Peyer's patch (tissue), 4 donors: Measurements from ENCODE around the gene MAP3K15.

Source experiments
- POLR2A ChIP-seq, 2 donors: fragments of 450-650 bp; IDR thresholded peaks; one replicate each; pipeline ENCODE4 v1.5.1; 2017; ENCODE audit warnings: antibody characterized with exemption in 2 of 2, mild to moderate bottlenecking in 2 of 2, moderate library complexity in 2 of 2
- TF ChIP-seq, protein P1 (sequence below), 6 experiments: fragments of 450-650 bp in 4 of 6; fragments of 200-600 bp in 2 of 6; sonication (generic) in 1 of 6; IDR thresholded peaks; one replicate each; pipeline ENCODE4 v1.5.1; 2017 to 2019; ENCODE audit warnings: antibody characterized with exemption in 6 of 6, mild to moderate bottlenecking in 3 of 6, moderate library complexity in 1 of 6

DNA sequence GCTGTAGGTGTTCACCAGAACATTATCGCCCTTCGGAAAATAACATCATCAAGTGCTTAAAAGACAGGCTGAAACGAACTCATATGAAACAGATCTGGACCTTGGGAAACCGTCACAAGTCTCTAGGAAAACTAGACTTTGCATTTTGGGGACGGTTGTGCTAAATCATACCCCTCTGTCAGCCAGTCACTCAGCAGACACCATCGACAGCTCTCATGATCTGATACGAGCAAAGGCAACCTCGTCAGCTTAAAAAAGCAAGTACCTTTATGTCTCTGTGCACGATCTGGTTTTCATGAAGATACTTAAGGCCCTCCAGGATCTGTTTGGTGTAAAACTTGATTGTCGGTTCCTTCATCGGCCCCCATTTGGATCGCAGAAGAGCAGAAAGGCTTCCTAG is 123.2 kb downstream of the MAP3K15 start:
- TF ChIP-seq, protein P1, sequence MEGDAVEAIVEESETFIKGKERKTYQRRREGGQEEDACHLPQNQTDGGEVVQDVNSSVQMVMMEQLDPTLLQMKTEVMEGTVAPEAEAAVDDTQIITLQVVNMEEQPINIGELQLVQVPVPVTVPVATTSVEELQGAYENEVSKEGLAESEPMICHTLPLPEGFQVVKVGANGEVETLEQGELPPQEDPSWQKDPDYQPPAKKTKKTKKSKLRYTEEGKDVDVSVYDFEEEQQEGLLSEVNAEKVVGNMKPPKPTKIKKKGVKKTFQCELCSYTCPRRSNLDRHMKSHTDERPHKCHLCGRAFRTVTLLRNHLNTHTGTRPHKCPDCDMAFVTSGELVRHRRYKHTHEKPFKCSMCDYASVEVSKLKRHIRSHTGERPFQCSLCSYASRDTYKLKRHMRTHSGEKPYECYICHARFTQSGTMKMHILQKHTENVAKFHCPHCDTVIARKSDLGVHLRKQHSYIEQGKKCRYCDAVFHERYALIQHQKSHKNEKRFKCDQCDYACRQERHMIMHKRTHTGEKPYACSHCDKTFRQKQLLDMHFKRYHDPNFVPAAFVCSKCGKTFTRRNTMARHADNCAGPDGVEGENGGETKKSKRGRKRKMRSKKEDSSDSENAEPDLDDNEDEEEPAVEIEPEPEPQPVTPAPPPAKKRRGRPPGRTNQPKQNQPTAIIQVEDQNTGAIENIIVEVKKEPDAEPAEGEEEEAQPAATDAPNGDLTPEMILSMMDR (IDR thresholded peaks at IDR 0.05): no peak
- TF ChIP-seq POLR2A (IDR thresholded peaks at IDR 0.05): no peak
